D721Med (cell line): Measurements from ENCODE around the gene UNC93A.
"Not testable (repeated sequence)": the region's sequence is repeated elsewhere in the genome, so short reads cannot be mapped to it uniquely, and the experiment has no call there.

Source experiments
- DNase-seq: peaks from one replicate; pipeline ENCODE4 v3.0.0; 2011; ENCODE audit warnings: low spot score; ENCODE audit not compliant: insufficient read length
- FAIRE-seq: peaks from 2 replicates; lab custom pipeline; 2011; peaks lifted over from hg19 to GRCh38; lab: Jason Lieb, UNC
- CTCF ChIP-seq: IDR thresholded peaks from 2 replicates; pipeline ENCODE4 v1.5.1; 2012; ENCODE audit warnings: mild to moderate bottlenecking, control low read depth; ENCODE audit not compliant: insufficient read depth; ENCODE audit errors: missing control alignments

Gene UNC93A

GRCh38 chr6:167304912-167305311 lies 13.8 kb downstream of the UNC93A start:
- DNase-seq (no peak), FAIRE-seq (no peak)
- TF ChIP-seq CTCF: no peak

GRCh38 chr6:167305796-167306195 lies 14.7 kb downstream of the UNC93A start:
- FAIRE-seq: no peak

GRCh38 chr6:167306401-167306998 lies 15.4 kb downstream of the UNC93A start:
- TF ChIP-seq CTCF: no peak
- DNase-seq (no peak), FAIRE-seq (no peak)

More at GRCh38 chr6:167305796-167306195, 14.7 kb downstream of the UNC93A start:
- TF ChIP-seq CTCF: no peak
- DNase-seq: no peak

GRCh38 chr6:167307342-167307955 lies 16.3 kb downstream of the UNC93A start:
- FAIRE-seq (no peak), DNase-seq (no peak)
- TF ChIP-seq CTCF: no peak

GRCh38 chr6:167308207-167308606 lies 17.1 kb downstream of the UNC93A start:
- TF ChIP-seq CTCF: no peak
- no peak for FAIRE-seq
- no peak for DNase-seq

GRCh38 chr6:167309355-167310192 lies 18.5 kb downstream of the UNC93A start:
- FAIRE-seq, DNase-seq: not testable (repeated sequence)

- no peak for TF ChIP-seq CTCF
- FAIRE-seq: no peak
- DNase-seq: no peak
Observed at GRCh38 chr6:167311286-167311685, 20.2 kb downstream of the UNC93A start.

GRCh38 chr6:167311691-167312090 lies 20.6 kb downstream of the UNC93A start:
- DNase-seq, FAIRE-seq: not testable (repeated sequence)
